Sigmoid colon (tissue), 4 donors: ENCODE data around the gene SYNPO2.

Experiments used
- EP300 ChIP-seq, 4 donors: sonication (generic); formaldehyde crosslinking; IDR thresholded peaks; one replicate each; pipeline ENCODE4 v1.6.1; 2017; ENCODE audit warnings: antibody characterized with exemption in 4 of 4
- POLR2A ChIP-seq, 2 donors: fragments of 450-650 bp; IDR thresholded peaks; one replicate each; pipeline ENCODE4 v1.6.1; 2016; ENCODE audit warnings: antibody characterized with exemption in 2 of 2, mild to moderate bottlenecking in 2 of 2, moderate library complexity in 2 of 2
- TF ChIP-seq, protein P1 (sequence below), 4 experiments: fragments of 450-650 bp in 3 of 4; fragments of 200-600 bp in 1 of 4; IDR thresholded peaks; one replicate each; pipeline ENCODE4 v1.5.1; 2016 to 2019; ENCODE audit warnings: antibody characterized with exemption in 4 of 4, mild to moderate bottlenecking in 3 of 4, moderate library complexity in 2 of 4

DNA sequence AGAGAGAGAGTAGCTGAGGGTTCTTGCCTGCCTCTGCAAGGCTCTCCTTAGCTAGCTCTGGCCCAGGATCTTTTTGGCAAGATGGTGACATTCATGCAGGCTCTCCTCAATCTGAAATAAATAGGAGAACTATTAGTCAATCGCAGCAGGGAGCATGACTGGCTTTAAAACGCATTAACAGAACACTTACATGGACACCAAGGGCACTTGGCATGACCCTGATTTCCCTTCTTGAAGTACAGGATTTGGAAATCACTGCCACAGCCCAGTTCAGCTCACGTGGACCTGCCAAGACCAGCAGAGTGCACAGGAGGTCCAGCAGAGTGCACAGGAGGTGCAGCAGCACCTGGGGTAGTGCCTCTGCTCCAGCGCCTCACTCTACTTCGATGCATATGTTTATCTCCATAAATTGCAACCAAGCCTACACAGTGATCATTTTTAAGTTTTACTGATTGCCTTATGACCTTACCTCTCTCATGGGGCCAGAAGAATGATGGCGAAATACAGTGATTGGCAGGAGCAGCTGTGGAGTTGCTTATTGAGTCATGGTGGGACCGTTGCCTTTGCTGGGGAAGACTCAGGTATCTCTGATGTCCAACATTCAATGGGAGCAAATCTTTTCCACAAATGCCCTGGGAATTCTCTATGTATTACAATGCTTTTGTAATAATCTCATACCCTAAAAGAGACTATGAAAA is 122.4 kb downstream of the SYNPO2 start:
- TF ChIP-seq POLR2A (IDR thresholded peaks at IDR 0.05) (no peak), EP300 (IDR thresholded peaks at IDR 0.05) (peak in 1 of 4 donors; percentile 21)
- TF ChIP-seq, protein P1, sequence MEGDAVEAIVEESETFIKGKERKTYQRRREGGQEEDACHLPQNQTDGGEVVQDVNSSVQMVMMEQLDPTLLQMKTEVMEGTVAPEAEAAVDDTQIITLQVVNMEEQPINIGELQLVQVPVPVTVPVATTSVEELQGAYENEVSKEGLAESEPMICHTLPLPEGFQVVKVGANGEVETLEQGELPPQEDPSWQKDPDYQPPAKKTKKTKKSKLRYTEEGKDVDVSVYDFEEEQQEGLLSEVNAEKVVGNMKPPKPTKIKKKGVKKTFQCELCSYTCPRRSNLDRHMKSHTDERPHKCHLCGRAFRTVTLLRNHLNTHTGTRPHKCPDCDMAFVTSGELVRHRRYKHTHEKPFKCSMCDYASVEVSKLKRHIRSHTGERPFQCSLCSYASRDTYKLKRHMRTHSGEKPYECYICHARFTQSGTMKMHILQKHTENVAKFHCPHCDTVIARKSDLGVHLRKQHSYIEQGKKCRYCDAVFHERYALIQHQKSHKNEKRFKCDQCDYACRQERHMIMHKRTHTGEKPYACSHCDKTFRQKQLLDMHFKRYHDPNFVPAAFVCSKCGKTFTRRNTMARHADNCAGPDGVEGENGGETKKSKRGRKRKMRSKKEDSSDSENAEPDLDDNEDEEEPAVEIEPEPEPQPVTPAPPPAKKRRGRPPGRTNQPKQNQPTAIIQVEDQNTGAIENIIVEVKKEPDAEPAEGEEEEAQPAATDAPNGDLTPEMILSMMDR (IDR thresholded peaks at IDR 0.05) = no peak
